MM.1S (cell line): ENCODE data around the gene CFAP251.

ENCODE experiments used
- CTCF ChIP-seq: fragments of 300-600 bp; sonication (generic); IDR thresholded peaks from 2 replicates; pipeline ENCODE4 v1.5.1; 2016; ENCODE audit warnings: antibody characterized with exemption, low read length, mixed read lengths
- EZH2 ChIP-seq: fragments of 300-600 bp; sonication (generic); optimal IDR thresholded peaks from 2 replicates; pipeline ENCODE3; 2017; ENCODE audit warnings: low read depth, mild to moderate bottlenecking, antibody characterized with exemption, low read length, mixed read lengths
- EZH2phosphoT487 ChIP-seq: fragments of 300-600 bp; sonication (generic); IDR thresholded peaks from 2 replicates; pipeline ENCODE4 v1.6.1; 2018; ENCODE audit warnings: antibody characterized with exemption, low read length

DNA sequence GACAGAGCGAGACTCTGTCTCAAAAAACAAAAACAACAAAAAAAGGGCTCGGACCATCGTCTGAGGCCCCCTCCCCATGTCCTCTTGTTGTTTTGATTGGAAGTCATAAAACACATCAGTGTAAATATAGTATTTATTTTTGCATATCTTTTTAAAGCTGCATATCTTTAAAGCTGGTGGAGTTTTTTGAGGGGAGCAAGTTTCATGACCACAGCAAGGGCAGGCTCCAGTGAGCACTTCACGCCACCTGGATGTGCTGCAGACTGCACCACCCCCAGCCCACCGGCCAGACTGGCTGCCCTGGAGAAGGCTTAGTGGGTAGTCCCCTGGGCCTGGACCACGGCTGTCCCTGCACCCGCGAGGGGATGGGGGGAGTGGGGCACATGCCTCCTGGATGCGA, 91.3 kb downstream of the CFAP251 start:
- TF ChIP-seq EZH2phosphoT487 = no peak
- no peak for TF ChIP-seq CTCF
- no peak for TF ChIP-seq EZH2
